IPS-NIHi7 (cell line): ENCODE measurements around the gene TENM3.
A peak's percentile ranks its signal among the peaks of the same experiment; 100 is the strongest.

Experiments
- DNase-seq: peaks from one replicate; pipeline ENCODE4 v3.0.0; 2012; ENCODE audit warnings: mixed read lengths; ENCODE audit errors: extremely low spot score

Gene TENM3

DNA sequence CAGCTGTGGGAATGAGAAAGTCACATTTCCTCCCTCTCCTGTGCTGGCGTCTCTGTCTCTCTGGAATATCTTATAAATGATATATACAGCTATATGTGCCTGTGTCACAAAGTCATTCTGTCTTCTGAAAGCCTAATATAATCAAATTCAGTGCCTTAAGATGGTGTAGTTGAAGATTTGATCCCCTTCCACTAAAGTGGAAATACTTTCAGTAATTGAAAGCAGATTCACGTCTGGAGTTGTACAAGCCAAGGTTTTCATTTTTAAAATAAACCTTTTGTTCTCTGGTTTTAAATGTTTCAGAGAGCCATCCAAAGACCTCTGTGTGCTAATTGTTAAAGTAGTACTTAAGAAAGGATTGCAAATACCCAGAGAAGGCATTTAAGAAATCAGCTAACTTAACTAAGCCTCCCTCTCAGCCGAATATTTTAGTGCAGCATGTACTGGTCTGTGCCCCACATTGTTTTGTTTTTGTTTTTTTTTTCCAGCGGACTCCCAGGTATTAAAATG lies 206.8 kb downstream of the TENM3 start:
- DNase-seq, result no peak

GRCh38 chr4:182451441-182451840 lies 208.2 kb downstream of the TENM3 start:
- no peak for DNase-seq

GRCh38 chr4:182453830-182454229 lies 210.6 kb downstream of the TENM3 start:
- no peak for DNase-seq

GRCh38 chr4:182454440-182455013 lies 211.3 kb downstream of the TENM3 start:
- DNase-seq, result no peak

GRCh38 chr4:182465114-182465513 lies 221.9 kb downstream of the TENM3 start:
- DNase-seq, result no peak

- no peak for DNase-seq
Observed at GRCh38 chr4:182465979-182466378, 222.8 kb downstream of the TENM3 start.

GRCh38 chr4:182470215-182470614 lies 227.0 kb downstream of the TENM3 start:
- no peak for DNase-seq

DNA sequence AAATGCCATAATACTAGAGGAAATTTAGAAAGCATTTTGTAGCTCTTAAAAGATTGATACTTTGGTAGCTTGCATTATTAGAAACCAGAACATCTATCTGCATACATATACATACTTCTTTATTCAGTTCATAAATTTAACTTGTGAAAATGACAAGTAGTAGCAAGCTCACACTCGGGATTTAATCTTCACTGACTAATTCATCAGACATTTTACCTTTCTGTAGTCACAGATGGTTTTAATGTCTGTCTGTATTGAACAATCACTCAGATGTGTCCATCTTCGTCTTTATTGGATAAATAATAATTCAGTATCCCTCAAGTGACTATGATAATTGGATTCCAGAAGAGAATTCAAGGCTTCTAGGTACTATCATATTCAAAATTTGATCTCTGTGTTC lies 232.3 kb downstream of the TENM3 start:
- no peak for DNase-seq

- DNase-seq, result peak; percentile 31
Observed at GRCh38 chr4:182478475-182478874, 235.3 kb downstream of the TENM3 start.

DNA sequence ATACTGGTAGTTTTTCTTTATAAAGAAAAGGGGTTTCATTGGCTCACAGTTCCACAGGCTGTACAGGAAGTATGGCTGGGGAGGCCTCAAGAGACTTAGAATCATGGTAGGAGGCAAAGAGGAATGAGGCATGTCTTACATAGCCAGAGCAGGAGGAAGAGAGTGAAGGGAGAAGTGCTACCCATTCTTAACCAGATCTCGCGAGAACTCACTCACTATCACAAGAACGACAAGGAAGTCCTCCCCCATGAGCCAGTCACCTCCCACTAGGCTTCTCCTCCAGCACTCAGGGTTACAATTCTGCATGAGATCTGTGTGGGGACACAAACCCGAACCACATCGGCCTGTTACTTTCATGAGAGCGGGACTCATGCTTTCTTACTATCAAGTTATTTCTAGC lies 240.5 kb downstream of the TENM3 start:
- no peak for DNase-seq

- no peak for DNase-seq
Observed at GRCh38 chr4:182486881-182487280, 243.7 kb downstream of the TENM3 start.

DNA sequence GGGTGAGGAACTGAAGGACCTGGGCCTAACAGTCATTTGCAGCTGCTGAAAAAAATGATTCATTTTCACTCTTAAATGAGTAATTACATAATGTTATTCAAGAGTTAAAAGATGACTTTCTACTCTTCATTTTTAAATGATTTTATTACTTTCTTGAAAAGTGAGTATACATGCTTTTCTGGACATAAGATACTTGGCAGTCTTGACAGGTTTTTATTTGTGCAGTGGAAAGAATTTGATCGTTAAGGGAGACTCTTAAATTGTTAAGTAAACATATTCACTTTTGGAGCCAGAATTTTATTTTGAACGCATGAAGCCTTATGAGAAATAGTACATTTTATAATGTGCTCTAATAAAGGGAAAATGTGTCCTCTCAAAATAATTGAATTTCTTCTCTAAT lies 245.7 kb downstream of the TENM3 start:
- no peak for DNase-seq

DNA sequence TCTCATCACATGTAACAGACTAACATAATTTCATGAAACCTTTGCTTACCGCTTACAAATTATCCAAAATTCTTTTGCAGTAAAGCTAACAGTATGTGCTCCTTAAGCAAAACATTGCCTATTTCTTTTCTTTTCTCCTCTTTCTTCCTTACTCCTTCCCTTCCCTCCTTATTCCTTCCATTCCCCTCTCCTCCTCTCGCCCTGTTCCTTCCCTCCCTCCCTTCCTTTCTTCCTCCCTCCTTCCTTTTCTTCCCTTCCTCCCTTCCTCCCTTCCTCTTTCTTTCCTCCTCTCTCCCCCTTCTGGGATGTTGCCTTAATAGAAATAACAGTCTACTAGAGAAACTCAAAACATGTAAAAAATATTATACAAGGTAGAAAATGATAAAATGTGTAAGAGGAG lies 246.4 kb downstream of the TENM3 start:
- no peak for DNase-seq

- DNase-seq, result no peak
Observed at GRCh38 chr4:182491719-182492118, 248.5 kb downstream of the TENM3 start.

DNA sequence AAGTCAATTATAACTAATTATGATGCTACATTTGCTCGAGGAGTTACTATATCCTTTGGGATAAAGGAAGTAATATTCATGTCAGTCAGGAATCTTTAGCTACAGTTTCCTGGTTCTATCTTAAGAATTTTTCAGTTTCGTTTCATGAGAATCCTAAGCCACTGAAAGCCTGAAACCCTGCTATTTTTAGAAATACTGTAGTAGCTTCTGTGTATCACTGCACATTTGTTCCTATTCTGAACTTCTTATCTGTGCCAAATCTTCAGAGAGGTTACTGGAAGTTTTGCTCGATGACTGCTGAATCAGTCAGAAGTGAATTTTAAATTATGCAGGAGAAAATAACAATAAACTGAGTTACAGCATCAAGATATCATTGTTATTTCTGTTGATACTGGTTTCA lies 249.2 kb downstream of the TENM3 start:
- no peak for DNase-seq

- no peak for DNase-seq
Observed at GRCh38 chr4:182493377-182493776, 250.2 kb downstream of the TENM3 start.

GRCh38 chr4:182494103-182494502 lies 250.9 kb downstream of the TENM3 start:
- DNase-seq, result no peak

DNA sequence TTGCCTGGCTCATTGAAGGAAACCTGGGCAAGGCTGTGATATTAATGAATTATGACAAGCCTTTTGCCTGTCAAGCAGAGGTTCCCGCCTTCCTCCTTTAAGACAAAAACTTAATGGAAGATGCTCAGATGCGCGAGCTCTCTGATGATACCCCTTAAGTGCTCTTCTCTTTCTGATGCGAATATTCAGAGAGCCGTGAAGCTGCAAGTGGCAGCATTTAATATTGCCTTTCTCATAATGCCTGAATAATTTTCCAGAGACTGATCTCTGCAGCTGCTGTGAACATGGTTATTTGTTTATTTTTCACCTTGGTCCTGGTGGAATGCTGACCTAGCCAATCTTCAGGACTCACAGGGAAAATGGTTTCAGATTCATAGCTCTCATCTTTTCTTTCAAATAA lies 251.8 kb downstream of the TENM3 start:
- no peak for DNase-seq

GRCh38 chr4:182495645-182496385 lies 252.6 kb downstream of the TENM3 start:
- DNase-seq, result no peak

DNA sequence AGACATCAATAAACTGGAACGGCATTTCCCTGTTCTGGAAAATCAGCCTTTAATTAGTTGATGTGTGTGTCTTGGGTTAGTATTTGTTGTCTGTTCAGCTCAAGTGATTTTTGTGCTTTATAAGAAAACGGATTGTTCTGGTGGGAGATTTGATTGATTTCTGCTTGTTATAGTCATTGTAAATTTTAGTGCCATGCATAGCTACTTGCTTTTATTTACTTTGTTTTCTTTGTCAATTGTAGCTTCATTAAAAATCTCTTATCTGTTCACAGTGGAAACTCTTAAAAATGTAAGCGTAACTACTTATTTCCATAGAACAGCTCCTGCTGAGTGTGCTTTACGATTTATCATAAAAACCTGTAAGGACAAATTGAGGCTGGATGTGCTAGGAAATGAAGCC lies 253.2 kb downstream of the TENM3 start:
- DNase-seq, result no peak

GRCh38 chr4:182502064-182502463 lies 258.9 kb downstream of the TENM3 start:
- peak; percentile 23 for DNase-seq

- DNase-seq, result no peak
Observed at GRCh38 chr4:182504463-182504862, 261.3 kb downstream of the TENM3 start.

- DNase-seq, result no peak
Observed at GRCh38 chr4:182507805-182508204, 264.6 kb downstream of the TENM3 start.

- no peak for DNase-seq
Observed at GRCh38 chr4:182510836-182511235, 267.6 kb downstream of the TENM3 start.
